ENCODE results near the gene NOL3. TPM values are rescaled to one million over a fixed set of nuclear protein-coding genes. Genes with fewer than 3 reads are reported as not detected.

The NOL3 gene
- total RNA-seq, 3 donors from 2014 or later: 0.99 to 3.7 (median 1.4) TPM

DNA sequence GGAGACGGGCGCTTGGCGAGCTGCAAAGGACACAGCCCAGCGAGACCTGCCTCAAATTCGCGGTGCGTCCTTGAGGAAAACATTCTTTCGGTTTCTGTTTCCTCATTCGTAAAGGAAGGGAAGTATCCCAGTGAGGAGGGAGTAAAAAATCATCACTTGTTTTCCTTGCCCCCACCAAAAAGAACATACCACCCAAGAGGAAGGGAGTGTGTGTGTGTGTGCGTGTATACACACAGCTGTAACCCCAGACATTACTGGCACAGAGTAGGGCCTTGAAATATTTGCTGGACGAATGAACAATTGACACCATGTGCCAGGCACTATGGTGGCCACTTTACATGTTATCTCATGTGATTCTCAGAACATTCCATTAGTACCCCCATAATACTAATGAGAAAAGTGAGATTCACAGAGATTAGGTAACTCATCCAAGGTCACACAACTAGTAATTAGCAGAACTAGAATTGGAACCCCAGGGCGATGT lies 15.4 kb downstream of the NOL3 start:
- Mint-ChIP-seq H3K9me3 (no peaks in the 10 kb centered on the region), H3K27me3 (ENCODE audit: low read depth) (peaks cover 4% of the 10 kb centered on the region), H3K4me1 (ENCODE audit: low read depth) (peaks cover 12% of the 10 kb centered on the region), H3K4me3 (peak overlapping the region; percentile 83), H3K36me3 (ENCODE audit: insufficient read depth) (no peaks in the 10 kb centered on the region)
- ATAC-seq (no peak), DNase-seq (no peak)

DNA sequence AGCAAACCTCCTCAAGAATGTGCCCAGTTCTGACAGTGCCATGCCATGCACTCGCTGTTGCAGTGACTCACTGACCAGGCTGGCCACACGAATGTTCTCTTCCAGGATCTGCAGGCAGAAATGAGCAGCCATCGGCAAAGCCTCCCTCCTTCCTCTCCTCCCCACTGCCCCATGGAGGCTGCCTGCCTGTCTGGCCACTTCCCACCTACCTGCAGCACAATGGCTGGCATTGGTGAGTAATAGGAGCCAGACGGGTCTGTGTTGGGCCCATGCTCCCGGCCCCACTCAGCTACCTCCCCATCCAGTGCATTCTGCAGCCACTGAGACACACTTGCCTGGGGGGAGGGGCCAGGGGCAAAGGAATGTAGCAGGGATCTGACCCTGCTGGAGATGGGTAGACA lies 16.2 kb downstream of the NOL3 start:
- no peaks in the 10 kb centered on the region for H3K36me3 Mint-ChIP-seq (ENCODE audit: insufficient read depth)
- peaks cover 15% of the 10 kb centered on the region for H3K4me1 Mint-ChIP-seq (ENCODE audit: low read depth)
- H3K9me3 Mint-ChIP-seq: no peaks in the 10 kb centered on the region
- no peak for ATAC-seq
- no peak for DNase-seq
- H3K27me3 Mint-ChIP-seq (ENCODE audit: low read depth): peaks cover 4% of the 10 kb centered on the region
- no peak overlapping the region for H3K4me3 Mint-ChIP-seq

DNA sequence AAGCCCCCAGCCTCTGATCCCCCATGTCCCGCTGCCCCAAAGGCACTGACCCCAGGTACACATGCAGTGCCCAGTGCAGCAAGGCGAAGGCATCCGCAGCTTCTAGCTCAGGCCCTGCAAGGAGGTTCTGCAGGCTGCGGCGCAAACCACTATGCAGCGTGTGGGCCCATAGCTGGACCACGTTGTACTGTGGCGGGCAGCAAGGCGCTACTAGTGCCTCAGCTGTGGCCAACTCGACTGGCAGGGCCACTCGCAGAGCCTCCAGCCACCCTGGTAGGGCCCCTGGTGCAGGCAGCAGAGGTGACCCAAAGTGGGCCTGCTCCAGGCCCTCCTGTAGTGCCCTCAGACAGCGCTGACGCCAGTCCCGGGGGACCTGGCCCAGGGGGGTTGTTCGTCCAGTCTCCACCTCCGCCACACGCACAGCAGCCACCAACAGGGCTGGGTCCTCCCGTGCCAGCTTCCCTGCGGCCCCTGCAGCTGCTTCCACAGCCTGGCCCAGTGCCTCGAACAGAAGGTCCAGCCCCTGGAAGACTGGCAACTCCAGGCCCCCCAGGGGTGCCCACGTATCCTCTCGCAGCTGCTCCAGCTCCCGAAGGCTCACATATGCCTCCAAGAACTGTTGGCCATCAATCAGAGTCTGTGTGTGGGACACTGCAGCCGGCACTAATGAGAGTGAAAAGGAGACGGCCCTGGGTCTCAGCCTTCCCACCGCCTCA lies 17.0 kb downstream of the NOL3 start:
- no peak for DNase-seq
- Mint-ChIP-seq H3K9me3 (no peaks in the 10 kb centered on the region), H3K4me1 (ENCODE audit: low read depth) (peaks cover 18% of the 10 kb centered on the region), H3K4me3 (no peak overlapping the region), H3K27me3 (ENCODE audit: low read depth) (peaks cover 4% of the 10 kb centered on the region), H3K36me3 (ENCODE audit: insufficient read depth) (no peaks in the 10 kb centered on the region)
- ATAC-seq: no peak

DNA sequence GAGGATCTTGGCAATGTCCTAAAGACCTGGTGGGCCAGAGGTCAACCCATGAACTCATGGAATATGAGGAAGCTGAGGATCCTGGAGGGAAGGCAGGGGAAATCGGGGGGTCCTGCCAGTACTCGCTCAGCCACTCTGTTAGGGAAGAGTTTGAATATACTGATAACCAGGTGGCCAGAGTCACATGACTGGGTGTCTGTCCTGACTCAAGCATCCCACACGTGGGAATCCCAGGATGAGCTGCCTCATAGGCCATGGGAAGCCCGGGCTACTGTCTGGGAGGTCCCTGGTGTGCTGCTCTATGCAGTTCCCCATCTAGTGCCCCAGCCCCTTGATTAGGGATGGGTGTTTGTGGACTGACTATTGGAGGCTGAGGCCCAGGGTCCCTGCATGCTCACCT lies 18.0 kb downstream of the NOL3 start:
- H3K27me3 Mint-ChIP-seq (ENCODE audit: low read depth): peaks cover 4% of the 10 kb centered on the region
- peaks cover 24% of the 10 kb centered on the region for H3K4me1 Mint-ChIP-seq (ENCODE audit: low read depth)
- ATAC-seq: no peak

DNA sequence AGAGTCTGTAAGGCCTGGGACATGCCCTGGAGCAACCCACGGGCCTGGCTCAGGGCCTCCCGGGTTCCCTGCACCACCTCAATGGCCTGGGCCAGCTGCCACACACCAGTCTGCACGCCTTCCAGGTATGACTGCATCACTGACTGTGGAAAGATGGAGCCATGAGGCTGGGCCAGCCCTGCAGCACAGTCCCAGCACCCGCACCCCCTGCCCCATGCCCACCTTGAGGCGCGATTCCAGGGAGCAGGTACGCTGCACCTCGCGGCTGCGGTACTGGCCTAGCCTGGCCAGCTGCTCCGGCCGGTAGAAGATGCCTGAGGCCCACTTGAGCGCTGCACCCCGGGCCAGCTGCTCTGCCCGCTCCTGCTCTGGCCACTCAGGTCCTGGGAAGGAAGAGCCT lies 18.5 kb downstream of the NOL3 start:
- Mint-ChIP-seq H3K36me3 (ENCODE audit: insufficient read depth) (peaks cover 7% of the 10 kb centered on the region), H3K4me3 (no peak overlapping the region), H3K9me3 (no peaks in the 10 kb centered on the region), H3K27me3 (ENCODE audit: low read depth) (peaks cover 4% of the 10 kb centered on the region), H3K4me1 (ENCODE audit: low read depth) (peaks cover 29% of the 10 kb centered on the region)
- no peak for ATAC-seq
- DNase-seq: no peak

More for the DNA sequence above, 18.0 kb downstream of the NOL3 start:
- no peak overlapping the region for H3K4me3 Mint-ChIP-seq
- no peak for DNase-seq
- H3K36me3 Mint-ChIP-seq (ENCODE audit: insufficient read depth): peaks cover 5% of the 10 kb centered on the region
- H3K9me3 Mint-ChIP-seq: no peaks in the 10 kb centered on the region

DNA sequence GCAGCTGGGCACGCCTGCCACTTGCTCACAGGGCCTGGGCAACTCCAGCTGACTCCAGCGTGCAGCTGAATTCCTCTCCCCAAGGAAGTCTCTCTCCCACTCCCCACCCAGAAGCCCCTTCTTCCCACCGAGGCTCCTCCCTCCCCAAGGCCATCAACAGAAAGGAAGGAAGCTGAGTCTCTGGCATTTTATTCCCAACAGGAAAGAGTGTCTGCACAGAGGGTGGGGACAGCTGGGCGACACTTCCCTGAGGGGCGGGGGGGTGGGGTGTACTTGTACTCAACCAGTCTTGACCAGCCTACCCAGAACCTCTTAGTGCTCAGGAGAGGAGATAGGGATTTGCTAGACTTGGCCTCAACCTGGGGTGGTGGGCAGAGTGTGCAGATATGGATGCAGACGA lies 19.7 kb downstream of the NOL3 start, which contains the start of gene EXOC3L1:
TSS of gene EXOC3L1 (minus strand) at position 96 of the 400 bp plus-strand sequence. CDS start 460 bp downstream, outside the sequence.
- H3K36me3 Mint-ChIP-seq (ENCODE audit: insufficient read depth): peaks cover 11% of the 10 kb centered on the region
- no peaks in the 10 kb centered on the region for H3K9me3 Mint-ChIP-seq
- DNase-seq: no peak
- H3K4me1 Mint-ChIP-seq (ENCODE audit: low read depth): peaks cover 29% of the 10 kb centered on the region
- H3K27me3 Mint-ChIP-seq (ENCODE audit: low read depth): peaks cover 4% of the 10 kb centered on the region
- H3K4me3 Mint-ChIP-seq: peak within 1 kb of the TSS; percentile 94
- no peak for ATAC-seq

DNA sequence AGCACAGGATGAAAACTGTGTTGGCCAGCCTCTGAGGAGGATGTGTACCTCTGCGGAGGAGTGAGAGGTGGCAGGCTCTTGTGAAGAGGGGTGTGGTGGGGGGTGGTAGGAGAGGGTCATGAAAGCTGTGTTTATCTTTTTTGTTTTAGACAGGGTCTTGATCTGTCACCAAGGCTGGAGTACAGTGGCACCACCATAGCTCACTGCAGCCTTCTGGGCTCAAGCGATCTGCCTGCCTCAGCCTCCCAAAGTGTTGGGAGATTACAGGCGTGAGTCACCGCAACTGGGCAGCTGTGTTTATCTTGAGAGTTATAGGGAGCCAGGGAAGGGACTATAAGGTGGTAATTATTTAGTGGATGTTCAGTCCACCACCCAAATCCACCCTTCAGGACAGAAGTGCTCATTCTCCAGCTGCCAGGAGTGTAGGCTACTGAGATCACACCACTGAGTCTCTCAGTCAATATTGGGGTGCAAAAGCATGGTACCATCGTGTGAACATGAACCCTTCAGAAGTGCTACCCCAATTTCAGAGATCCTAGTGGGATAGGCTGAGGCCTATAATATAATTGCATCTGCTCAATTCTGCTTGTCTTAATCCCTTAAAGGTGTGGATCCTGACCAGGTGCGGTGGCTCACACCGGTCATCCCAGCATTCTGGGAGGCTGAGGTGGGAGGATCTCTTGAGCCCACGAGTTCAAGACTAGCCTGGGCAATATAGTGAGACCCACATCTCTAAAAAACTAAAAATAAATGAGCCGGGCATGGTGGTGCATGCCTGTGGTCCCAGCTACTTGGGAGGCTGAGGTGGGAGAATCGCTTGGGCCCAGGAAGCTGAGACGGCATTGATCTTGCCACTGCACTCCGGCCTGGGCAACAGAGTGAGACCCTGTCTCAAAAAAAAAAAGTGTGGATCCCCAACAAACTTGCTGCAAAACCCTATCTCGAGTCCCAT lies 20.4 kb downstream of the NOL3 start:
- Mint-ChIP-seq H3K27me3 (ENCODE audit: low read depth) (peaks cover 2% of the 10 kb centered on the region), H3K9me3 (no peaks in the 10 kb centered on the region), H3K36me3 (ENCODE audit: insufficient read depth) (peaks cover 16% of the 10 kb centered on the region), H3K4me3 (peak overlapping the region; percentile 94), H3K4me1 (ENCODE audit: low read depth) (peaks cover 26% of the 10 kb centered on the region)
- DNase-seq (no peak), ATAC-seq (no peak)

DNA sequence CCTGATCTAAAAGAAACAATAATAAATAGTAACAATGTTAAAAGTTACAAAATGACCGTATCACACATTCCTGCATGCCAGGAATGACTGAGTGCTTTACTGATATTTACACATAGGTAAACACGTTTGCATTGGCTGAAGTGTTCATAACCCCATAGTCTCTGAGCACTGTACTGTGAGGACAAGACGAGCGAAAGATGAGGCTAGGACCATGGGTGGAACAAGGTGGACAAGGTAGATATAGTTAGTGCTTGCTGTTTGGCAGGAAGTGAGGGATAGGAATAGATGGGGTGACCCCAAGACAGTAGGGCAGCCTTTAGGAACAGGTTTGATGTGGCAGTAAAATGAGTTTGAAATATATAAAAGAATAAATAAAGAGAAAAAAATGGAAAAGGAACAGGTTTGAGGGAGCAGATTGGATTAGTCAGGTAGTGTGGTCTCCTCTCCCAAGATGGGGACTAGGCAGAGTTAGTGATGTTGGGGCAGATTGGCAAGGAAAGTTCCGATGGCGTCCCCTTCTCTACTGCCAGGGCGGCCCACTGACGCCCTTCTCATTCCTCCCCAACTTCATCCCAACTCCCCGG lies 21.2 kb downstream of the NOL3 start:
- peaks cover 31% of the 10 kb centered on the region for H3K4me1 Mint-ChIP-seq (ENCODE audit: low read depth)
- peaks cover 24% of the 10 kb centered on the region for H3K36me3 Mint-ChIP-seq (ENCODE audit: insufficient read depth)
- DNase-seq (no peak), ATAC-seq (no peak)
- peaks cover 2% of the 10 kb centered on the region for H3K27me3 Mint-ChIP-seq (ENCODE audit: low read depth)
- H3K4me3 Mint-ChIP-seq: peak overlapping the region; percentile 94
- H3K9me3 Mint-ChIP-seq: no peaks in the 10 kb centered on the region

DNA sequence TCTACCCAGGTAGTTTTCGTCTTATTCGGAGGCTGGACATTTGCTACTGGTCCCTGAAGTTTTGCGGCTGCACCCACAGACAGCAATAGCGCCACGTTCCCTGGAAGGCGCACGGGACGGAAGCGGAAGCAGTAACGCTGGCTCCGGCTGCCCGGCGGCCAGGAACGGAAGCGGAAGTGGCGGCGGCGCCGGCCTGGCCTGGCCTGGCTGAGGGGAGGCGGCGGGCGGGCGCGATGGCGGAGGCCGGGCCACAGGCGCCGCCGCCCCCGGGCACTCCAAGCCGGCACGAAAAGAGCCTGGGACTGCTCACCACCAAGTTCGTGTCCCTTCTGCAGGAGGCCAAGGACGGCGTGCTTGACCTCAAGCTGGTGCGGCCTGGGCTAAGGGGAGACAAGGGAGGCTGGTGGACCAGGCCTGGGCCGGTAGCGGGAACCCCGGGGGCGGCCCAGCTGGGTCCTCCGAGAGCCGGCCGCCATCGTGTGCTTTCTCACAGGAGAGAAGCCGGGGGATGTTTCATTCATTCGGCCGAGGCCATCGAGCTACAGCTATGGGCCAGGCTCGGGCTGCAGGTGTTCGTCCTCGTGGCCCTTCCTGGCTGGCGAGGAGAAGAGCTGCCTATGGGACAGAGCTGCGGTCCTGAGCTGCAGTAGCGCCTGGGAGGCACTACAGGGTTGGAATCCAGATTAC lies 21.8 kb downstream of the NOL3 start, which contains the start of gene E2F4:
TSS of gene E2F4 (plus strand) at position 161 of the 687 bp plus-strand sequence. CDS start at position 234, 73 bp downstream.
- Mint-ChIP-seq H3K36me3 (ENCODE audit: insufficient read depth) (peaks cover 29% of the 10 kb centered on the region), H3K9me3 (no peaks in the 10 kb centered on the region), H3K27me3 (ENCODE audit: low read depth) (peaks cover 2% of the 10 kb centered on the region), H3K4me1 (ENCODE audit: low read depth) (peaks cover 35% of the 10 kb centered on the region), H3K4me3 (peak within 1 kb of the TSS; percentile 94)
- ATAC-seq (peak; percentile 99), DNase-seq (peak; percentile 80)

DNA sequence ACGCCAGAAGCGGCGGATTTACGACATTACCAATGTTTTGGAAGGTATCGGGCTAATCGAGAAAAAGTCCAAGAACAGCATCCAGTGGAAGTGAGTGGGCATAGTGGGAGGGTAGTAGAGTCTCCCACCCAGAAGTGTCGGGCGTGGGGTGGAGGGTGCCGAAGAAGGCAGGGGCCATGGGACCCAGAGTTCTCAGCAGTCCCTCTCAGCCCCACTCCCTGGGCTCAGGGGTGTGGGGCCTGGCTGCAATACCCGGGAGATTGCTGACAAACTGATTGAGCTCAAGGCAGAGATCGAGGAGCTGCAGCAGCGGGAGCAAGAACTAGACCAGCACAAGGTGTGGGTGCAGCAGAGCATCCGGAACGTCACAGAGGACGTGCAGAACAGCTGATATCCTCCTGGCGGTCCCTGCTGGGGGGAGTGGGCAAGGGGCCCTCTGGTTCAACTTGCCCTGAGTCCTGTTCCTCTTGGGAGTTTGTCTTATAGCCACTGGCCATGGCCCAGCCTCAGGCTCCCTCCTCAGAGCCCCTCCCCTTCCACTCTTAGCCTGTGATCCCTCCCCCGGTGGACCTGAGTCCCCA lies 22.5 kb downstream of the NOL3 start:
- Mint-ChIP-seq H3K4me3 (peak overlapping the region; percentile 94), H3K27me3 (ENCODE audit: low read depth) (peaks cover 2% of the 10 kb centered on the region), H3K4me1 (ENCODE audit: low read depth) (peaks cover 35% of the 10 kb centered on the region), H3K9me3 (no peaks in the 10 kb centered on the region), H3K36me3 (ENCODE audit: insufficient read depth) (peaks cover 29% of the 10 kb centered on the region)
- DNase-seq: no peak
- ATAC-seq: no peak

DNA sequence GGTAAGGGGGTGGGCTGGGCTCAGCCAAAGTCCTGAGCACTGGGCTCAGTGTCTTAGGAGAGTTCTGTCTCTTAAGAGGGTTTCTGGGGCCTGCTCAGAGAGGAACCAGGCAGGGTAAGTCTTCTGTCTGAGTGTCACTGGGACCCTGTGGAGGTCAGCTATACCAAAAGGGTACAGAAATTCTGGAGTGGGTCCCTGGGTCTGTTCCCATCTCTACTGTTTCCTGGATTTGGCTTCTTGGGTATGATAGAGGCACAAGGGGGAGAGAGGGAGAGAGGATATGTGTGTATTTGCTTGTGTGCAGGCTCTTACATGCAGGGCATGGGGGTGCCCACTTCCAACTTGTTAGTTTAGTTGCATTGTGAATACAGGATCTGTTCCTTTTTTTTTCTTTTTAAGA lies 23.2 kb downstream of the NOL3 start:
- no peak for ATAC-seq
- no peaks in the 10 kb centered on the region for H3K27me3 Mint-ChIP-seq (ENCODE audit: low read depth)
- no peak for DNase-seq
- no peaks in the 10 kb centered on the region for H3K9me3 Mint-ChIP-seq
- H3K4me3 Mint-ChIP-seq: peak overlapping the region; percentile 94
- H3K4me1 Mint-ChIP-seq (ENCODE audit: low read depth): peaks cover 35% of the 10 kb centered on the region
- peaks cover 32% of the 10 kb centered on the region for H3K36me3 Mint-ChIP-seq (ENCODE audit: insufficient read depth)

DNA sequence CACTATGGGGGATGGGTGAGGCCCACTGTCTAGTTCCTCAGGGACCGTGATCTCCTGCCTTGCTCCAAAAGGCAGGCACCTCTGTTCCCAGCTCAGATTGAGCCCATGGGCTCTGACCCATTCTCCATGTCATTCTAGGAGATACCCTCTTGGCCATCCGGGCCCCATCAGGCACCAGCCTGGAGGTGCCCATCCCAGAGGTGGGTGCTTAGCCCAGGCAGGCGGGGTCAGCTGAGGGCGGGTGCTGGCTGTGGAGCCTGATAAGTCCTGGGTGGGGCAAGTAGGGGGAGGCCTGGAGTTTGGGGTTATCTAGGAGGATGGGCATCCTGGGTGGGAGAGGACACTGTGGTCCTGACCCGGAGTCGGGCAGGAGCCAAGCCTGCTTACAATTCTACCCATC lies 23.9 kb downstream of the NOL3 start:
- Mint-ChIP-seq H3K27me3 (ENCODE audit: low read depth) (no peaks in the 10 kb centered on the region), H3K36me3 (ENCODE audit: insufficient read depth) (peaks cover 33% of the 10 kb centered on the region), H3K4me3 (peak overlapping the region; percentile 94), H3K9me3 (no peaks in the 10 kb centered on the region), H3K4me1 (ENCODE audit: low read depth) (peaks cover 35% of the 10 kb centered on the region)
- DNase-seq (no peak), ATAC-seq (no peak)

DNA sequence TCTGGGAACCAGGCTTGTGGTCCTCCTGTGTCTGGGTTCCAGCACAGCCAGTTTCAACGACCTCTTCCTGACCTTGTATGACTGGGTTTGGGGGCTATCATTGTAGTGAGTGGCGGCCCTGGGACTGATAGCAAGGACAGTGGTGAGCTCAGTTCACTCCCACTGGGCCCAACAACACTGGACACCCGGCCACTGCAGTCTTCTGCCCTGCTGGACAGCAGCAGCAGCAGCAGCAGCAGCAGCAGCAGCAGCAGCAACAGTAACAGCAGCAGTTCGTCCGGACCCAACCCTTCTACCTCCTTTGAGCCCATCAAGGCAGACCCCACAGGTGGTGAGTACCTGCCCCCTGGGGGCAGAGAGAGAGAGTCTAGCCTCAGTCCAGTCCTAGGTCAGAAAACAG lies 25.3 kb downstream of the NOL3 start:
- Mint-ChIP-seq H3K9me3 (no peaks in the 10 kb centered on the region), H3K4me1 (ENCODE audit: low read depth) (peaks cover 35% of the 10 kb centered on the region), H3K36me3 (ENCODE audit: insufficient read depth) (peaks cover 35% of the 10 kb centered on the region), H3K27me3 (ENCODE audit: low read depth) (no peaks in the 10 kb centered on the region), H3K4me3 (no peak overlapping the region)
- no peak for ATAC-seq
- no peak for DNase-seq
